ENCODE data around the gene EPHA2.

GRCh38 chr1:16122916-16123315 lies 33.0 kb downstream of the EPHA2 start:
- no peak for TF ChIP-seq CTCF (conservative IDR thresholded peaks at IDR 0.05 in 1 of 2, IDR thresholded peaks at IDR 0.05 in 1 of 2; ENCODE audit: low read depth in 1 of 2, low read length in 2 of 2)
- no peak for TF ChIP-seq EZH2 (IDR thresholded peaks at IDR 0.05; ENCODE audit: low read length, missing control alignments)

Data from fibroblast of lung (primary cell).